Measurements from ENCODE around the gene SGSM2.

SGSM2 gene

GRCh38 chr17:2344528-2344927 is 7.2 kb downstream of the SGSM2 start:
- no peaks in the 10 kb centered on the region for H3K9me3 ChIP-seq (ENCODE audit: low read depth, low read length)
- H3K36me3 ChIP-seq (ENCODE audit: insufficient read depth, low read length): peaks cover 13% of the 10 kb centered on the region
- no peak overlapping the region for H3K4me3 ChIP-seq
- H3K9ac ChIP-seq (ENCODE audit: insufficient read length): no peak overlapping the region
- no peak for DNase-seq (ENCODE audit: low read depth, low spot score)
- no peak for TF ChIP-seq POLR2AphosphoS5 (IDR thresholded peaks at IDR 0.05; ENCODE audit: borderline replicate concordance, low read depth, low read length)
- TF ChIP-seq FOXP2 (optimal IDR thresholded peaks at IDR 0.05; ENCODE audit: control extremely low read depth, extremely low read length, insufficient read depth): no peak
- no peak for TF ChIP-seq EZH2 (IDR thresholded peaks at IDR 0.05)
- no peak overlapping the region for H3K27ac ChIP-seq

DNA sequence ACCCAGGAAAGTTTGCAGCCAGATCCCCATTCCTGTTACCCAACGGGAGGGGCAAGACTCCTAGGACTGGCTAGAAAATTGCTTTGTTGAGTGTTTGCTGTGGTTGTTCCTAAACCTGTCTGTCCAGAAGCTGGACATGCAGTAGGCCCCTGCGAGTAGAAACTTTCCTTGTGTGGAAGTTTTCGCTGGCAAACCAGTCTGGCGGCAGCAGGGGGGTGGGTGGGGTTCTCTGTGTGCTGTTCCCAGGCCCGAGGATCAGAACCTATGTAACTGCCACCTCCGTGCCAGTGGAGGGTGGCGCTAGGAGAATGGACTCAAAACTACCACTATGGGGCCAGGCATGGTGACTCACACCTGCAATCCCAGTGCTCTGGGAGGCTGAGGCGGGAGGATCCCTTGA is 9.2 kb downstream of the SGSM2 start:
- Histone ChIP-seq H3K36me3 (ENCODE audit: insufficient read depth, low read length) (peaks cover 11% of the 10 kb centered on the region), H3K9ac (ENCODE audit: insufficient read length) (no peak overlapping the region), H3K27ac (no peak overlapping the region), H3K9me3 (ENCODE audit: low read depth, low read length) (no peaks in the 10 kb centered on the region), H3K4me3 (no peak overlapping the region)
- no peak for DNase-seq (ENCODE audit: low read depth, low spot score)
- TF ChIP-seq EZH2 (IDR thresholded peaks at IDR 0.05): no peak
- TF ChIP-seq FOXP2 (optimal IDR thresholded peaks at IDR 0.05; ENCODE audit: control extremely low read depth, extremely low read length, insufficient read depth): no peak
- no peak for TF ChIP-seq POLR2AphosphoS5 (IDR thresholded peaks at IDR 0.05; ENCODE audit: borderline replicate concordance, low read depth, low read length)

- Histone ChIP-seq H3K9me3 (ENCODE audit: low read depth, low read length) (no peaks in the 10 kb centered on the region), H3K27ac (no peak overlapping the region; the same call in 1 of the 2 replicates), H3K9ac (ENCODE audit: insufficient read length) (no peak overlapping the region), H3K4me3 (no peak overlapping the region), H3K36me3 (ENCODE audit: insufficient read depth, low read length) (peaks cover 4% of the 10 kb centered on the region; the same call in 1 of the 2 replicates)
- TF ChIP-seq POLR2AphosphoS5 (IDR thresholded peaks at IDR 0.05; ENCODE audit: borderline replicate concordance, low read depth, low read length) (no peak), EZH2 (IDR thresholded peaks at IDR 0.05) (no peak), FOXP2 (optimal IDR thresholded peaks at IDR 0.05; ENCODE audit: control extremely low read depth, extremely low read length, insufficient read depth) (no peak)
- no peak for DNase-seq (ENCODE audit: low read depth, low spot score)
Measured at GRCh38 chr17:2347805-2348685, 10.7 kb downstream of the SGSM2 start.

GRCh38 chr17:2351269-2351668 is 14.0 kb downstream of the SGSM2 start:
- H3K27ac ChIP-seq: no peak overlapping the region
- no peak overlapping the region for H3K4me3 ChIP-seq
- H3K9ac ChIP-seq (ENCODE audit: insufficient read length): no peak overlapping the region
- TF ChIP-seq POLR2AphosphoS5 (IDR thresholded peaks at IDR 0.05; ENCODE audit: borderline replicate concordance, low read depth, low read length) (no peak), FOXP2 (optimal IDR thresholded peaks at IDR 0.05; ENCODE audit: control extremely low read depth, extremely low read length, insufficient read depth) (no peak), EZH2 (IDR thresholded peaks at IDR 0.05) (no peak)
- no peaks in the 10 kb centered on the region for H3K36me3 ChIP-seq (ENCODE audit: insufficient read depth, low read length)
- no peak for DNase-seq (ENCODE audit: low read depth, low spot score)
- H3K9me3 ChIP-seq (ENCODE audit: low read depth, low read length): no peaks in the 10 kb centered on the region

DNA sequence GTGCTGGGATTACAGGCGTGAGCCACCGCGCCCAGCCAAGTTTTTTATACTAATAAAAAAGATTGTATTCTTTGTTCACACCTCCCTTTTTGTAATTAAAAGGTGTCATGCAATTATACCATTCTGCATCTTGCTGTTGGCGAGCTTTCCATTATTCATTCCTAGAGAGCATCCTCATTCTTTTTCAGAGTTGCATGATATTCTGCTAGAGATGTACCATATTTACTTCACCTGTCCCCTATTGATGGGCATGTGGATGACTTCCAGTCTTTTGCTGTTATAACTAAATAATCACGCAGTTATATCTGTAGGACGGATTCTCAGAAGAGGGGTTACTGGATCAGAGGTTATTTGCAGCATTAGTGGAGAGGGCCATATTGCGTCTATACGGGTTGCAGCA is 17.0 kb downstream of the SGSM2 start:
- Histone ChIP-seq H3K4me3 (no peak overlapping the region), H3K36me3 (ENCODE audit: insufficient read depth, low read length) (no peaks in the 10 kb centered on the region), H3K27ac (no peak overlapping the region), H3K9ac (ENCODE audit: insufficient read length) (no peak overlapping the region), H3K9me3 (ENCODE audit: low read depth, low read length) (no peaks in the 10 kb centered on the region)
- no peak for DNase-seq (ENCODE audit: low read depth, low spot score)
- TF ChIP-seq FOXP2 (optimal IDR thresholded peaks at IDR 0.05; ENCODE audit: control extremely low read depth, extremely low read length, insufficient read depth): no peak

DNA sequence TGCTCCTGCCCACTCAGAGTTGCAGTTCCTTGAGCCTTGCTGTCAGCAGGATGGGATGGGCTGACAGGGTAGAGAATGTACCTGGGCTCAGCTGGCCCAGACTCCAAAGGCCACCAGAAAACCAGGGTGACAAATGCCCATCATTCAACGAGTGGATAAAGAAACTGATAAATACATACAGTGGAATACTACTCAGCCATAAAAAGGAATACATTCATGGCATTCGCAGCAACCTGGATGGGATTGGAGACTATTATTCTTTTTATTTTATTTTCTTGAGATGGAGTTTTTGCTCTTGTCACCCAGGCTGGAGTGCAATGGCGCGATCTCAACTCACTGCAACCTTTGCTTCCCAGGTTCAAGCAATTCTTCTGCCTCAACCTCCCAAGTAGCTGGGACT is 19.9 kb downstream of the SGSM2 start:
- H3K4me3 ChIP-seq: no peak overlapping the region
- no peak for TF ChIP-seq FOXP2 (optimal IDR thresholded peaks at IDR 0.05; ENCODE audit: control extremely low read depth, extremely low read length, insufficient read depth)
- TF ChIP-seq POLR2AphosphoS5 (IDR thresholded peaks at IDR 0.05; ENCODE audit: borderline replicate concordance, low read depth, low read length): no peak
- TF ChIP-seq EZH2 (IDR thresholded peaks at IDR 0.05): no peak
- no peak for DNase-seq (ENCODE audit: low read depth, low spot score)
- no peak overlapping the region for H3K9ac ChIP-seq (ENCODE audit: insufficient read length)
- H3K9me3 ChIP-seq (ENCODE audit: low read depth, low read length): no peaks in the 10 kb centered on the region
- no peak overlapping the region for H3K27ac ChIP-seq
- H3K36me3 ChIP-seq (ENCODE audit: insufficient read depth, low read length): no peaks in the 10 kb centered on the region

GRCh38 chr17:2357931-2358434 is 20.7 kb downstream of the SGSM2 start:
- TF ChIP-seq POLR2AphosphoS5 (IDR thresholded peaks at IDR 0.05; ENCODE audit: borderline replicate concordance, low read depth, low read length): no peak
- TF ChIP-seq FOXP2 (optimal IDR thresholded peaks at IDR 0.05; ENCODE audit: control extremely low read depth, extremely low read length, insufficient read depth): no peak
- no peak for TF ChIP-seq EZH2 (IDR thresholded peaks at IDR 0.05)
- H3K9ac ChIP-seq (ENCODE audit: insufficient read length): no peak overlapping the region
- no peaks in the 10 kb centered on the region for H3K9me3 ChIP-seq (ENCODE audit: low read depth, low read length)
- DNase-seq (ENCODE audit: low read depth, low spot score): no peak
- no peak overlapping the region for H3K4me3 ChIP-seq
- H3K27ac ChIP-seq: no peak overlapping the region
- no peaks in the 10 kb centered on the region for H3K36me3 ChIP-seq (ENCODE audit: insufficient read depth, low read length)

DNA sequence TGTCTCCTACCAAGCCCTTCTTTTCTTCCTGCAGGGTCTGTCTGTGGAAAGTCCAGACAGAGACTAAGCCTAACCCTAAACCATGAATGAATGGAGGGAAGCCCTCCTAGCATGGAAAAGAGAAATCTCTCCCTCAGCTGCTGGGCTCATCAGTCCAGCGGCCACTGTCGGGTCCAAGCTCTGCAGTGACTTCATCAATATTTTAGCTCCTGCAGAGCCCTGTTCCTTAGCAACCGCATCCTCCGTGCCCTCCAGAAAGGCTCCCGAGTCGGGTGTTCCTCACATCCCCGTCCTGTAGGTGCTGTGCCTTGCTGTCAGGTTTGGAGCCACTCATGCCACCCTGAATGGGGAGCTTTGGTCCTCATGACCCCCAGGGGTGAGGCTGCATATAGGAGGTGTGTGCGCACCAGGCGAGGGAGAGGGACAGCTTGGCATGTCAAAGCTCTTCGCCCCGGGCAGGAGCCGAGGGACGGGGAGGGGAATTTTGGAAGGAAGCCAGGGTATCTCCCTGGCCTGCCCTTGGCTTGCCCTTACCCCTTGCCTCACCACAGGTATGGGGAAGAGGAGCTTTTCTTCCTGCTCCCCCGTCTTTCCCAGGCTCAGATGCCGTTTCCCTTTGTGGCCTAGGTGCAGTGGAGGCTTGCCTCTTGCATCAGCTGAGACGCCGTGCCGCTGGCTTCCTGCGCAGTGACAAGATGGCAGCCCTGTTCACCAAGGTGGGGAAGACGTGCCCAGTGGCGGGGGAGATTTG is 23.9 kb downstream of the SGSM2 start:
- Histone ChIP-seq H3K36me3 (ENCODE audit: insufficient read depth, low read length) (no peaks in the 10 kb centered on the region; the same call in 1 of the 2 replicates), H3K9me3 (ENCODE audit: low read depth, low read length) (no peaks in the 10 kb centered on the region), H3K9ac (ENCODE audit: insufficient read length) (no peak overlapping the region), H3K27ac (no peak overlapping the region), H3K4me3 (no peak overlapping the region)
- TF ChIP-seq FOXP2 (optimal IDR thresholded peaks at IDR 0.05; ENCODE audit: control extremely low read depth, extremely low read length, insufficient read depth) (no peak), POLR2AphosphoS5 (IDR thresholded peaks at IDR 0.05; ENCODE audit: borderline replicate concordance, low read depth, low read length) (no peak), EZH2 (IDR thresholded peaks at IDR 0.05) (no peak)
- DNase-seq (ENCODE audit: low read depth, low spot score): no peak
